Esophagus muscularis mucosa (tissue), 3 donors: Measurements from ENCODE around the gene TRHDE.

Experiments used
- POLR2A ChIP-seq: fragments of 450-650 bp; IDR thresholded peaks from one replicate; pipeline ENCODE4 v1.6.1; 2017; ENCODE audit warnings: antibody characterized with exemption, moderate library complexity, mild to moderate bottlenecking, low read depth
- TF ChIP-seq, protein P1 (sequence below), 3 experiments: fragments of 200-600 bp in 2 of 3; fragments of 450-650 bp in 1 of 3; sonication (generic) in 2 of 3; IDR thresholded peaks; one replicate each; pipeline ENCODE4 v1.5.1; 2017 to 2019; ENCODE audit warnings: antibody characterized with exemption in 3 of 3, mild to moderate bottlenecking in 2 of 3, moderate library complexity in 1 of 3

DNA sequence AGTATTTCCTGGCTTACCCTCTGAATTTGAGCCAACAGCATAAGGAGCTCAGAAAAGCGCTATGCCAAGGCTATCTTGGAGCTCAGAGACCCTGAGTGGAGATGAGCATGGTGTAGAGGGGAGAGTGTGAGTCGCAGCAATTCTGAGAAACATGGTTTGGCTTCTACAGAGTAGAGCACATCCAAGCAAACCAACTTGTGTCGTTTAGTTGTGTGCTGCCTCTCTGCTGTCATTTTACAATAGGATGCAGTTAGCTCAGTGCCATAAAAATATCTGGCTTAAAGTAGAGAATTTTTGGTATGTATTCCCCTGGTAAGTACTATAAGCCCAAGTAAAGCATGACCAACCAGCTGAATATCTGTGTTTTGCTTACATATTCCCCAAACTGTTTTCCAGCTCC lies 249.2 kb downstream of the TRHDE start:
- TF ChIP-seq POLR2A, result no peak
- TF ChIP-seq, protein P1, sequence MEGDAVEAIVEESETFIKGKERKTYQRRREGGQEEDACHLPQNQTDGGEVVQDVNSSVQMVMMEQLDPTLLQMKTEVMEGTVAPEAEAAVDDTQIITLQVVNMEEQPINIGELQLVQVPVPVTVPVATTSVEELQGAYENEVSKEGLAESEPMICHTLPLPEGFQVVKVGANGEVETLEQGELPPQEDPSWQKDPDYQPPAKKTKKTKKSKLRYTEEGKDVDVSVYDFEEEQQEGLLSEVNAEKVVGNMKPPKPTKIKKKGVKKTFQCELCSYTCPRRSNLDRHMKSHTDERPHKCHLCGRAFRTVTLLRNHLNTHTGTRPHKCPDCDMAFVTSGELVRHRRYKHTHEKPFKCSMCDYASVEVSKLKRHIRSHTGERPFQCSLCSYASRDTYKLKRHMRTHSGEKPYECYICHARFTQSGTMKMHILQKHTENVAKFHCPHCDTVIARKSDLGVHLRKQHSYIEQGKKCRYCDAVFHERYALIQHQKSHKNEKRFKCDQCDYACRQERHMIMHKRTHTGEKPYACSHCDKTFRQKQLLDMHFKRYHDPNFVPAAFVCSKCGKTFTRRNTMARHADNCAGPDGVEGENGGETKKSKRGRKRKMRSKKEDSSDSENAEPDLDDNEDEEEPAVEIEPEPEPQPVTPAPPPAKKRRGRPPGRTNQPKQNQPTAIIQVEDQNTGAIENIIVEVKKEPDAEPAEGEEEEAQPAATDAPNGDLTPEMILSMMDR (IDR thresholded peaks at IDR 0.05), result no peak
